ENCODE data around the gene HP1BP3. TPM values are rescaled to one million over a fixed set of nuclear protein-coding genes. Genes with fewer than 3 reads are reported as not detected.

HP1BP3 gene
- total RNA-seq, 1 donor from 2014 or later, result 257 TPM

DNA sequence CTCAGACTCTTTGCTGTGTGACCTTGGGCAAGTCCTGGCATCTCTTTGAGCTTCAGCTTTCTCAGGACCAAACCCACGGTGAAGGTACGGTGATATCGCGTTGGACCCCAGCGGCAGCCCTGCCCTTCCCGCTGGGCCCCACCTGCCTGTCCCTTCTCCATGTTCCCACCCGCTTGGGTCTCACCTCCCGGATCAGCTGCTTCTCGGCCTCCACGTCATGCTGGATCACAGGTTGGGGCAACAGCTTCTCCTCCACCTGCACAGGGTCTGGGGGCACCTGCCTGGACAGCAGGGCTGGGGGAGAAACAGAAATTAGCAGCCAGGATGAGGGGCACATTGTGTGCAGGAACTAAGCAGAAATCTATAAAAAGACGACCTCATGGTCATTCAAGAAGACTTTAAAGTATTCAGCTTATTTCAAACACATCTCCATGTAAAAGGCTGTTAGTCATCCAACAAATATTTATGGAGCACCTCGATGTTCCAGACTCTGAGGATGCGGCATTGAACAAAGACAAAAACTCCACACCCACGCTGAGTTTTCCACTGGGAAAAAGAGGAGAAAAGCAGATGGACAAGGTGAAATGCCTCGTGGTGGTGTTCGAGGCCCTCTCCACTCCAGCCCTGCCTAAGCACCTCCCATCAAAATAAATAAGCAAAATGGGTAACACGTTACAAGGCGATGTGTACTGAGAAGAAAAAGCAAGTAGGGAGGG, 88.8 kb downstream of the HP1BP3 start:
- DNase-seq (ENCODE audit: low spot score), result no peak
- H4K20me1 ChIP-seq (ENCODE audit: low read depth), result no peaks in the 10 kb centered on the region
- Mint-ChIP-seq H3K27me3 (ENCODE audit: insufficient read depth, low read depth) (peaks cover 6% of the 10 kb centered on the region), H3K9me3 (no peaks in the 10 kb centered on the region), H3K4me3 (peak overlapping the region; percentile 41), H3K27ac (peak overlapping the region; percentile 33), H3K4me1 (peaks cover 24% of the 10 kb centered on the region), H3K36me3 (no peaks in the 10 kb centered on the region)
- no peaks in the 10 kb centered on the region for H3K9me3 ChIP-seq (ENCODE audit: low read depth)
- peaks cover 3% of the 10 kb centered on the region for H3K4me1 ChIP-seq
- no peaks in the 10 kb centered on the region for H3K27me3 ChIP-seq
- no peaks in the 10 kb centered on the region for H3K79me2 ChIP-seq (ENCODE audit: low read depth)
- no peak overlapping the region for H3K4me2 ChIP-seq
- peaks cover 21% of the 10 kb centered on the region for H3F3A ChIP-seq (ENCODE audit: low read depth)
- H3K27ac ChIP-seq, result no peak overlapping the region
- no peak overlapping the region for H3K9ac ChIP-seq
- no peak overlapping the region for H3K4me3 ChIP-seq
- H2AFZ ChIP-seq (replicated peaks), result no peak overlapping the region
- TF ChIP-seq EZH2phosphoT487 (IDR thresholded peaks at IDR 0.05) (no peak), CTCF (IDR thresholded peaks at IDR 0.05) (no peak), EZH2 (IDR thresholded peaks at IDR 0.05) (no peak)
- no peaks in the 10 kb centered on the region for H3K36me3 ChIP-seq

DNA sequence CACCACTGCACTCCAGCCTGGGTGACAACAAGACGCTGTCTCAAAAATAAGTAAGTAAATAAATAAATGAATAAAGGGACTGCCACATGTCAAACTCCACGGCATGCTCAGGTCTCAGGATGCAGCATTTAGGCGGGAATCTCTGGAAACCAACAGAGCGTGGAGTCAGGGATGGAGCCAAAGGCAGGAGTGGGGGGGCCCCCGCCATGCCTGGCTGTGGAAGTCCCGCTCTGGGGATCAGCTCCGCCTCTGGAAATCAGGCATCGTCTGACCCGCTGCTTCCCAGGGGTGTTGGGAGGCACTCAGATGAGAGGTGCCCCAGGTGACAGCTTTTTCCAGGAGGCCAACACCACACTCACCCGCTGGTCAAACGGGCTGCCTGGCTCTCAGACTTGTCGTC, 89.5 kb downstream of the HP1BP3 start:
- no peak for TF ChIP-seq EZH2 (IDR thresholded peaks at IDR 0.05)
- no peak for TF ChIP-seq CTCF (IDR thresholded peaks at IDR 0.05)
- TF ChIP-seq EZH2phosphoT487 (IDR thresholded peaks at IDR 0.05), result no peak
- H4K20me1 ChIP-seq (ENCODE audit: low read depth), result no peaks in the 10 kb centered on the region
- Mint-ChIP-seq H3K27ac (no peak overlapping the region), H3K4me3 (peak overlapping the region; percentile 84), H3K27me3 (ENCODE audit: insufficient read depth, low read depth) (peaks cover 4% of the 10 kb centered on the region), H3K4me1 (peaks cover 24% of the 10 kb centered on the region), H3K36me3 (no peaks in the 10 kb centered on the region), H3K9me3 (no peaks in the 10 kb centered on the region)
- H3F3A ChIP-seq (ENCODE audit: low read depth), result peaks cover 21% of the 10 kb centered on the region
- H3K4me3 ChIP-seq, result peak overlapping the region; percentile 71
- no peaks in the 10 kb centered on the region for H3K9me3 ChIP-seq (ENCODE audit: low read depth)
- DNase-seq (ENCODE audit: low spot score), result peak; percentile 18
- H3K27ac ChIP-seq, result no peak overlapping the region
- no peak overlapping the region for H2AFZ ChIP-seq (replicated peaks)
- H3K4me1 ChIP-seq, result peaks cover 3% of the 10 kb centered on the region
- H3K79me2 ChIP-seq (ENCODE audit: low read depth), result no peaks in the 10 kb centered on the region
- H3K27me3 ChIP-seq, result no peaks in the 10 kb centered on the region
- H3K4me2 ChIP-seq, result peak overlapping the region; percentile 91
- H3K9ac ChIP-seq, result no peak overlapping the region
- no peaks in the 10 kb centered on the region for H3K36me3 ChIP-seq

DNA sequence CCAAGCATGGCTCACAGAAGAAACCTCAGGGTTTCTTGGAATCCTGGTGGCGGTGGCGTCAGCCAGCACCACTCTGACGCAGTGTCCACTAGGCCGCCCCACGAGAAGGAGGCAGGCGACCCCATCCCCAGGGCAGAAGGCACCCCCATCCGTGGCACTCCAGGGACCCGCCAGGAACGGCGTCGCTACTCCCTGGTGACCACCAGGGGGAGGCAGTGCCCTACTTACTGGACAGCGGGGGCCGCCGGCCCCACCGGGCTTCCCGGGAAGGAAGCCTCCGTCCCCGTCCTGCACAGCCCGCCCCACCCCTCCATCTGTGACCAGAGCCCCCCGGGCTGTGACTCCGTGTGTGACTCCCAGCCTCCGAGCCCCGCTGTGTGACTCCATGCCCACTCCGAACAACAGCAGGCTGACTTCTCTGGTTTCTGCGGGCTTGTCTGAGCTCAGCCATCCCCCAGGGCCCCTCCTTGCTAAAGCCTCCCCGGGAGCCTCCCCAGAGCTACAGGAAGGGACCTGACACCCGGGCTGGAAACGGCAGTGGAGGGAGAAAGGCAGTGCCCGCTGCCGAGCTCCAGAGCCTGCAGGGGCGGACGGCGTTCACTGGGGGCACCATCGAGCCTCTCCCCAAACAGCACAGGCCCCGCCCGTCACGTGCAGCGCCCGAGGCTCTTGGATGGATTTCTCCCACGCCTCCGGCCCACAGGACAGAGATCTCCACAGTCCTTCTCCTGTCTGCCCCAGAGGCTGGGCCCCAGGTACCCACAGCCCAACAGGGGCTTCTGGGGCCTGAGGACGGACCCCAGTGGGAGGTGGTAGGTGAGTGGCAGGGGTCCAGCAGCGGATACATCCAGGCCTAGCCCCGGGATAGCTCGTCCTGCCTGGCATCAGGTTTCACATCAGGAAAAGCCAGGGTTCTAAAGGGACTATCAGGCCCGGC, 90.4 kb downstream of the HP1BP3 start:
- peak overlapping the region; percentile 100 for H2AFZ ChIP-seq (replicated peaks)
- no peaks in the 10 kb centered on the region for H3K79me2 ChIP-seq (ENCODE audit: low read depth)
- peaks cover 3% of the 10 kb centered on the region for H3K4me1 ChIP-seq
- Mint-ChIP-seq H3K4me3 (peak overlapping the region; percentile 84), H3K36me3 (peaks cover 3% of the 10 kb centered on the region), H3K27ac (peak overlapping the region; percentile 91), H3K9me3 (peaks cover 6% of the 10 kb centered on the region), H3K27me3 (ENCODE audit: insufficient read depth, low read depth) (peaks cover 6% of the 10 kb centered on the region), H3K4me1 (peaks cover 24% of the 10 kb centered on the region)
- DNase-seq (ENCODE audit: low spot score), result peak; percentile 95
- peak overlapping the region; percentile 91 for H3K4me2 ChIP-seq
- no peaks in the 10 kb centered on the region for H3K27me3 ChIP-seq
- H3F3A ChIP-seq (ENCODE audit: low read depth), result peaks cover 21% of the 10 kb centered on the region
- no peak overlapping the region for H3K9ac ChIP-seq
- no peaks in the 10 kb centered on the region for H4K20me1 ChIP-seq (ENCODE audit: low read depth)
- no peaks in the 10 kb centered on the region for H3K9me3 ChIP-seq (ENCODE audit: low read depth)
- no peaks in the 10 kb centered on the region for H3K36me3 ChIP-seq
- H3K4me3 ChIP-seq, result peak overlapping the region; percentile 71
- TF ChIP-seq CTCF (IDR thresholded peaks at IDR 0.05), result peak; percentile 76
- no peak for TF ChIP-seq EZH2 (IDR thresholded peaks at IDR 0.05)
- no peak for TF ChIP-seq EZH2phosphoT487 (IDR thresholded peaks at IDR 0.05)
- H3K27ac ChIP-seq, result peak overlapping the region; percentile 62
